Measurements from ENCODE around the gene L1CAM.
A peak's percentile ranks its signal among the peaks of the same experiment; 100 is the strongest.

L1CAM gene

DNA sequence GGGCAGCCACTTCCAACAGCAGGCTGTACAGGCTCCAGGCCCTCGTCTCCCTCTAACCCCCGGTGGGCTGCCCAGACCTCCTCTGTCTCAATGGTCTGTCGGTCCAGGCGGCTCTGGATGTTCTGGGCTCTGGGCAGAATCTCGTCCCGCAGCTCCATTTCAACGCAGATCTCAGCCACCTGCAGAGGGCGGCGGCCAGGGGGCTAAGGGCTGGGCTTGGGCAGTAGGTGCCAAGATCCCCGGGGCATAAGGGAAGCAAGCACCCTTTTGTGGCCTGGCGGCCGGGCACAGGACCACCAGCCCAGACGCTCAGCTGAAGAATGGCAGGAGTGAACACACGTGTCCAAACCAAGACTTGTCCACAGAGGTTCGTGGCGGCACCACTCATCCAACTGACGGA lies 27.7 kb upstream of the L1CAM start:
- H3K4me3 Mint-ChIP-seq, result no peak overlapping the region
- peaks cover 13% of the 10 kb centered on the region for H3K4me1 Mint-ChIP-seq (ENCODE audit: low read depth)
- no peaks in the 10 kb centered on the region for H3K36me3 Mint-ChIP-seq
- no peaks in the 10 kb centered on the region for H3K27me3 Mint-ChIP-seq
- H3K27ac Mint-ChIP-seq, result no peak overlapping the region
- H3K9me3 Mint-ChIP-seq (ENCODE audit: low read depth), result no peaks in the 10 kb centered on the region

GRCh38 chrX:153913211-153913610 lies 27.2 kb upstream of the L1CAM start:
- Mint-ChIP-seq H3K9me3 (ENCODE audit: low read depth) (no peaks in the 10 kb centered on the region), H3K36me3 (no peaks in the 10 kb centered on the region), H3K4me1 (ENCODE audit: low read depth) (peaks cover 13% of the 10 kb centered on the region), H3K27me3 (no peaks in the 10 kb centered on the region), H3K27ac (no peak overlapping the region), H3K4me3 (no peak overlapping the region)

GRCh38 chrX:153911798-153912197 lies 25.8 kb upstream of the L1CAM start:
- Mint-ChIP-seq H3K4me1 (ENCODE audit: low read depth) (peaks cover 13% of the 10 kb centered on the region), H3K4me3 (no peak overlapping the region), H3K27me3 (no peaks in the 10 kb centered on the region), H3K9me3 (ENCODE audit: low read depth) (no peaks in the 10 kb centered on the region), H3K27ac (peak overlapping the region; percentile 68), H3K36me3 (no peaks in the 10 kb centered on the region)

DNA sequence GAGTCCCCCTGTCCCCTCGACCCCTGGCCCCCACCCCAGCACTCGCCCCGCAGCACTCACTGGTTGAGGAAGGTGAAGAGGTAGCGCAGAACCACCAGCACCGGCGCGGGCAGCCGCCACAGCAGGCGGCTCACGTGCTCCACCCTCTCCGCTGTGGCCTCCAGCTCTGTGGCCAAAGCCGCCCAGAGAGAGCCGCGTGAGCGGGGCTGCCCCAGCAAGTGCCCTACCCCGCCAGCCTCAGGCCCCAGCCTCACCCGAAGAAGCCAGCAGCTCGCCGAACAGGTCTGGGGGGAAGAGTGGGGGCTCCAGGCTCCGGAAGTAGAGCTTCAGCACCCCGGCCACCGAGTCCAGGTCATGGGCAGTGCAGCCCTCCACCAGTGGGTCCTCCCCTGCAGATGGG lies 24.5 kb upstream of the L1CAM start:
- H3K27ac Mint-ChIP-seq, result no peak overlapping the region
- H3K9me3 Mint-ChIP-seq (ENCODE audit: low read depth), result no peaks in the 10 kb centered on the region

GRCh38 chrX:153909980-153910360 lies 24.0 kb upstream of the L1CAM start:
- no peaks in the 10 kb centered on the region for H3K9me3 Mint-ChIP-seq (ENCODE audit: low read depth)
- no peak overlapping the region for H3K4me3 Mint-ChIP-seq
- H3K4me1 Mint-ChIP-seq (ENCODE audit: low read depth), result peaks cover 15% of the 10 kb centered on the region
- H3K27ac Mint-ChIP-seq, result no peak overlapping the region
- no peaks in the 10 kb centered on the region for H3K27me3 Mint-ChIP-seq
- H3K36me3 Mint-ChIP-seq, result no peaks in the 10 kb centered on the region

More for the DNA sequence above, 24.5 kb upstream of the L1CAM start:
- Mint-ChIP-seq H3K36me3 (no peaks in the 10 kb centered on the region), H3K27me3 (no peaks in the 10 kb centered on the region), H3K4me3 (no peak overlapping the region), H3K4me1 (ENCODE audit: low read depth) (peaks cover 15% of the 10 kb centered on the region)

DNA sequence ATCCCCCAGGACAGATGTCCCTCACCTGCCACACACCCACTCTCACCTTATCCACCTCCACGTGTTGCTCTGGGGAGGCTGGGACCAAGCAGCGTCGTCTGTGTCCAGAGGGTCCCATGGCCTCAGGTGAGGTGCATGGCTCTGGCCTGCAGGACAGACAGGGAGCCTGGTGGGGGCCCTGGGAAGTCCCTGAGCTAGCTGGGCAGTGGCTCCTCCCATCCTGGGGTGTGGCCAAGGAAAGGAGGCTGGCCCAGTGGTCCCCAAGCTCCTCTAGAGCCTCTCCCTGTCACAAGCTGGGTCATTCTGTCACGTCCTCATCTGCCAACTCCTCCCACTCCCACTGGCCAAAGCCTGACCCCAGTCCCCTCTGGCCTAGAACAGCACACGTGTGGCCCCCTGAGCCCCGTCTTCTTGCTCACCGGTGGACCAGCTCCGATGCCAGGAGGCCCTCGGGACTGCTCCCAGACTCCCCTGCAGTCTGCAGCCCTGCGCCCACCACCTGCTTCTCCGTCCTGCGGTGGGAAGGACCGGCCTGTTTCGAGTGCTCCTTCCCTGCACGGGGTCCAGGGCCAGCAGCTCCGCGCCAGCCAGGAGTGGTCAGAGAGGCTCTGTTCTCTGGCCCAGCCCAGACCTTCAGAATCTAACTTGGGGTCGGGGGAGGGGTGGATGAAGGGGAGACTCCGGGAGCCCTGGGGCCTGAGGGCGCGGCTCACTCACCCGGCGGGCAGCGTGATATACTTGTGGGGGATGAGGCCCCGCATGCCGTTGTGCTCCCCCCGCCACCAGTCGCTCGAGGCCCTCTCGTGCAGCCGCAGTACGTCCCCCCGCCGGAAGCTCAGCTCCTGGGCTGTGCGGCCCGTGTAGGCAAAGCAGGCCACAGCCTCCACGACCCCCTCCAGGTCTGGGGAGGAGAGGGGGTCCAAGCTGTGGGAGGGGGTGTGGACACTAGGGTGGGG lies 23.3 kb upstream of the L1CAM start:
- peaks cover 18% of the 10 kb centered on the region for H3K4me1 Mint-ChIP-seq (ENCODE audit: low read depth)
- no peaks in the 10 kb centered on the region for H3K27me3 Mint-ChIP-seq
- no peak overlapping the region for H3K4me3 Mint-ChIP-seq
- no peaks in the 10 kb centered on the region for H3K36me3 Mint-ChIP-seq
- H3K27ac Mint-ChIP-seq, result no peak overlapping the region
- H3K9me3 Mint-ChIP-seq (ENCODE audit: low read depth), result no peaks in the 10 kb centered on the region

DNA sequence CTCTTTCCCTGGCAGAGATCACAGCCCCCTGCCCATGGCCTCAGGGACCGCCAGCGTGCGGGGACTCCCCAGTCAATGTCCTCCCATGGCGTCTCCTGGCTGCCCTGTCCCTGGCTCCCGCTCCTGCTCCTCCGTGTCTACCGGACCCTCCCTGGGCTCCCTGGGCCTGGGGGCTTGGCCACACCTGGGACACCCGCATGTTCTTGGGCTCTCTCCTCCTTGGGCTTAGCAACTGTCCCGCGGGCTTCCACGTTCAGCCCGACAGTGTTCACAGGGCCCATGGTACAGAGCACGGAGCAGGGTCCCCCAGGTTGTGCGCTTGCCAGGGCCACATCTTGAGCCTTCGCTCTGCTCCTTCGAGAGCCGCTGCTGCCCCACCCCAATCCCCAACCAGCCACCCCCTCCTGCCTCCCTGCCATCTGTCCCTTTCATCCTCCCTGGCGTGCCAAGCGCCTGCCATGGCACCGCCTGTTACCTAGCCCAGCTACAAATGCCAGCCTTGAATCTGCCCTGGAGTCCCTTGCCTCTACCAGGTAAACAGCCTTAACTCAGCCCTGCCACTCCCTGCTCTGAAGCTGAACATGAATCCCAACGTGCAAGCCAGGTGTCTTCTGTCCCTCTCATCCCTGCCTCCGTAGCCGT lies 22.4 kb upstream of the L1CAM start:
- Mint-ChIP-seq H3K9me3 (ENCODE audit: low read depth) (no peaks in the 10 kb centered on the region), H3K27ac (no peak overlapping the region), H3K27me3 (no peaks in the 10 kb centered on the region), H3K36me3 (no peaks in the 10 kb centered on the region), H3K4me3 (no peak overlapping the region), H3K4me1 (ENCODE audit: low read depth) (peaks cover 23% of the 10 kb centered on the region)

DNA sequence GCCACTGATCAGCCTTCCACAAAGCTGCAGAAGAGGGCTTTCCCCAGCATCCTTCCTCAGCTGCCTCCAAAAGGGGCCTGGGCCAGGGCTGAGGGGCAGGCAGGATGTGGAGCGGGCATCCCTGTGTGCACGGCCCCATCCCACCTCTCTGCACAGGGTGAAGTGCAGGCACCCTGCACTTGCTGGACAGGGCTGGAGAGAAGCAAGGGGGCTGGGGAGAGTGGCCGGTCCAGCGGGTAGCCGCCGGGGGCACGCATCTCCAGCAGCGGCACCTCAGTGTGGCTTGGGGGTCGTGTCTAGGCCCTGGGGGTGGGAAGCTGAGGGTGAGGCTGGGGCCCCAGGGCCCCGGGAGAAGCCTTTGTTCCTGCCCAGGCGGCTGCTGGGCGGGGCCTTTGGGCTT lies 21.5 kb upstream of the L1CAM start:
- H3K4me3 Mint-ChIP-seq, result no peak overlapping the region
- peaks cover 29% of the 10 kb centered on the region for H3K4me1 Mint-ChIP-seq (ENCODE audit: low read depth)
- H3K36me3 Mint-ChIP-seq, result no peaks in the 10 kb centered on the region
- H3K9me3 Mint-ChIP-seq (ENCODE audit: low read depth), result no peaks in the 10 kb centered on the region
- no peaks in the 10 kb centered on the region for H3K27me3 Mint-ChIP-seq
- H3K27ac Mint-ChIP-seq, result no peak overlapping the region

DNA sequence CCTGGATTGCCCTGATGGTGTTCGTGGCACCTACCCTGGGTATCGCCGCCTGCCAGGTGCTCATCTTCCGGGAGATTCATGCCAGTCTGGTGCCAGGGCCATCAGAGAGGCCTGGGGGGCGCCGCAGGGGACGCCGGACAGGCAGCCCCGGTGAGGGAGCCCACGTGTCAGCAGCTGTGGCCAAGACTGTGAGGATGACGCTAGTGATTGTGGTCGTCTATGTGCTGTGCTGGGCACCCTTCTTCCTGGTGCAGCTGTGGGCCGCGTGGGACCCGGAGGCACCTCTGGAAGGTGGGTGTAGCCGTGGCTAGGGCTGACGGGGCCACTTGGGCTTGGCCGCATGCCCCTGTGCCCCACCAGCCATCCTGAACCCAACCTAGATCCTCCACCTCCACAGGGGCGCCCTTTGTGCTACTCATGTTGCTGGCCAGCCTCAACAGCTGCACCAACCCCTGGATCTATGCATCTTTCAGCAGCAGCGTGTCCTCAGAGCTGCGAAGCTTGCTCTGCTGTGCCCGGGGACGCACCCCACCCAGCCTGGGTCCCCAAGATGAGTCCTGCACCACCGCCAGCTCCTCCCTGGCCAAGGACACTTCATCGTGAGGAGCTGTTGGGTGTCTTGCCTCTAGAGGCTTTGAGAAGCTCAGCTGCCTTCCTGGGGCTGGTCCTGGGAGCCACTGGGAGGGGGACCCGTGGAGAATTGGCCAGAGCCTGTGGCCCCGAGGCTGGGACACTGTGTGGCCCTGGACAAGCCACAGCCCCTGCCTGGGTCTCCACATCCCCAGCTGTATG lies 20.3 kb upstream of the L1CAM start:
- no peaks in the 10 kb centered on the region for H3K36me3 Mint-ChIP-seq
- no peak overlapping the region for H3K27ac Mint-ChIP-seq
- no peaks in the 10 kb centered on the region for H3K27me3 Mint-ChIP-seq
- no peaks in the 10 kb centered on the region for H3K9me3 Mint-ChIP-seq (ENCODE audit: low read depth)
- H3K4me3 Mint-ChIP-seq, result no peak overlapping the region
- H3K4me1 Mint-ChIP-seq (ENCODE audit: low read depth), result peaks cover 31% of the 10 kb centered on the region

- no peaks in the 10 kb centered on the region for H3K36me3 Mint-ChIP-seq
- no peaks in the 10 kb centered on the region for H3K9me3 Mint-ChIP-seq (ENCODE audit: low read depth)
- no peaks in the 10 kb centered on the region for H3K27me3 Mint-ChIP-seq
- peaks cover 35% of the 10 kb centered on the region for H3K4me1 Mint-ChIP-seq (ENCODE audit: low read depth)
- H3K4me3 Mint-ChIP-seq, result no peak overlapping the region
- H3K27ac Mint-ChIP-seq, result no peak overlapping the region
Observed at GRCh38 chrX:153905481-153906095, 19.6 kb upstream of the L1CAM start.

DNA sequence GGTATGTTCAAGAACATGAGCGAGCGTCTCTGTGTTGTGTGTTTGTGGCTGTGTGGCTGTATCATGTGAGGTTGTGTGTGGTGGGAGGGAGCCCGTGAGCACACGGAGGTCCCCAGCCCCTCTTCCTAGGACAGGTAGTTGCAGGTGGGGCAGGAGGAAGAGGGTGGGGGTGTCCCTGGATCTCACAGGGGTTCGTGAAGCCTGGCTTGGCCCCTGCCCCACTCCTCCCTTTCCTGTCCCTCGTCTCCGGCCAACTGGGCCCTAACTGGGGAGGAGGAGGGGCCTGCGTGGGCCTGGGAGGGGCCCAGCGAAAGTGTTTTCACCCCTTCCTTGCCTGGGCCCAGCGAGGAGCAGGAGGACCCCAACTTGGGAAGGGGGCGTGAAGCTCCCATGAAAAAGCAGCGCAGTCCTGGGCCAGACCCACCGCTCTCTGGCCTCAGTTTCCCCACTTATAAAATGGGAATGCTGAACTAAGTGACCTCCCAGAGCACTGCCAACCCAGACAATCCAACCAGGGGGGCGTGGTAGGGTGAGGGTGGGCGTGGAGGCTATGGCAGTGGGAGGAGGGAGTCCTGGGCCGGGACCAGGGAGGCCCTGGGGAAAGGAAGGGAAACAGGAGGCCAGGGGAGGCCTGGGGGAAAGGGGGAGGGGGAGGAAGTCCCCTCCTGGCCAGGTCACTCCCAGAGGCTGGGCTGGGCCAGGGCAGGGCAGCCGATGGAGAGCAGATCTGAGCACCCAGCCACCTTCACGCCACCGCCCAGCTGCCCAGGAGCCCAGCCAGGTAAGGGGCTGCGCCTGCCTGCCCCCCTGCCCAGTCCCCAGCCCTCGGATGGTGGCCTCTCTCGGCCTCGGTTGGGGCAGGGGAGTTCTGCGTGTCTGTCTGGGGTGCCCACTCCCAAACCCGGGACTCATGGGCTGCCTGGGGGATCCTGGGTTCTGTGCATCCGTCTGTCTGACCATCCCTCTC lies 18.3 kb upstream of the L1CAM start, which contains the start of gene AVPR2:
Gene AVPR2, plus strand, starts transcription at position 683 of the 967 bp plus-strand sequence. CDS start 473 bp downstream, outside the sequence.
- Mint-ChIP-seq H3K9me3 (ENCODE audit: low read depth) (no peaks in the 10 kb centered on the region), H3K27ac (no peak within 1 kb of the TSS), H3K36me3 (no peaks in the 10 kb centered on the region), H3K27me3 (no peaks in the 10 kb centered on the region), H3K4me1 (ENCODE audit: low read depth) (peaks cover 35% of the 10 kb centered on the region), H3K4me3 (peak within 1 kb of the TSS; percentile 61)

- Mint-ChIP-seq H3K4me1 (ENCODE audit: low read depth) (peaks cover 35% of the 10 kb centered on the region), H3K9me3 (ENCODE audit: low read depth) (no peaks in the 10 kb centered on the region), H3K27ac (peak overlapping the region; percentile 17), H3K36me3 (no peaks in the 10 kb centered on the region), H3K4me3 (peak overlapping the region; percentile 61), H3K27me3 (no peaks in the 10 kb centered on the region)
Observed at GRCh38 chrX:153903238-153903980, 17.4 kb upstream of the L1CAM start.

- Mint-ChIP-seq H3K36me3 (no peaks in the 10 kb centered on the region), H3K4me1 (ENCODE audit: low read depth) (peaks cover 35% of the 10 kb centered on the region), H3K27me3 (no peaks in the 10 kb centered on the region), H3K4me3 (no peak overlapping the region), H3K27ac (peak overlapping the region; percentile 16), H3K9me3 (ENCODE audit: low read depth) (no peaks in the 10 kb centered on the region)
Observed at GRCh38 chrX:153902385-153902784, 16.4 kb upstream of the L1CAM start.

Data from activated naive CD8-positive, alpha-beta T cell (primary cell).